OCI-LY1 (cell line): ENCODE measurements around the gene ZDHHC14.

ENCODE experiments used
- H2AFZ ChIP-seq: fragments of 200-600 bp; sonication (generic), shearing (Covaris generic); 2 replicates; pipeline ENCODE4 v1.6.0; 2014; ENCODE audit warnings: antibody characterized with exemption, mild to moderate bottlenecking, low read length
- H3F3A ChIP-seq: fragments of 200-600 bp; sonication (generic), shearing (Covaris generic); 2 replicates; pipeline ENCODE4 v1.6.0; 2014; ENCODE audit warnings: mild to moderate bottlenecking, antibody characterized with exemption, low read length, moderate library complexity; ENCODE audit not compliant: insufficient read depth
- H3K27ac ChIP-seq: fragments of 200-600 bp; sonication (generic); 2 replicates; pipeline ENCODE4 v1.5.1; 2014; ENCODE audit warnings: low read length, mixed run types, mild to moderate bottlenecking, low read depth; ENCODE audit not compliant: poor library complexity, severe bottlenecking
- H3K27me3 ChIP-seq: fragments of 200-600 bp; sonication (generic); 2 replicates; pipeline ENCODE4 v1.6.0; 2014; ENCODE audit warnings: antibody characterized with exemption, mild to moderate bottlenecking, low read length, moderate library complexity; ENCODE audit not compliant: insufficient read depth
- H3K36me3 ChIP-seq: fragments of 200-600 bp; sonication (generic); 2 replicates; pipeline ENCODE4 v1.6.1; 2014; ENCODE audit warnings: mild to moderate bottlenecking, antibody characterized with exemption, low read length, moderate library complexity, mixed read lengths; ENCODE audit not compliant: insufficient read depth
- H3K4me1 ChIP-seq: fragments of 200-600 bp; sonication (generic); 2 replicates; pipeline ENCODE4 v1.5.1; 2014; ENCODE audit warnings: mild to moderate bottlenecking, low read length, moderate library complexity; ENCODE audit not compliant: insufficient read depth, severe bottlenecking
- H3K4me2 ChIP-seq: fragments of 200-600 bp; sonication (generic), shearing (Covaris generic); 2 replicates; pipeline ENCODE4 v1.6.1; 2014; ENCODE audit warnings: low read length
- H3K4me3 ChIP-seq: fragments of 200-600 bp; sonication (generic); 2 replicates; pipeline ENCODE4 v1.5.1; 2014; ENCODE audit warnings: low read length, low read depth, mild to moderate bottlenecking, mixed read lengths; ENCODE audit not compliant: poor library complexity, severe bottlenecking
- H3K79me2 ChIP-seq: fragments of 200-600 bp; shearing (Covaris generic); 2 replicates; pipeline ENCODE4 v1.6.1; 2016; ENCODE audit warnings: mixed run types, low read length, mixed read lengths; ENCODE audit not compliant: insufficient read depth
- H3K9ac ChIP-seq: fragments of 200-600 bp; sonication (generic), shearing (Covaris generic); 2 replicates; pipeline ENCODE4 v1.6.1; 2014; ENCODE audit warnings: mild to moderate bottlenecking, low read length, mixed read lengths
- H3K9me2 ChIP-seq: fragments of 200-600 bp; sonication (generic), shearing (Covaris generic); 2 replicates; pipeline ENCODE4 v1.6.1; 2014; ENCODE audit warnings: low read depth, mild to moderate bottlenecking, low read length, mixed read lengths
- H3K9me3 ChIP-seq: fragments of 200-600 bp; shearing (Covaris generic); 2 replicates; pipeline ENCODE4 v1.6.1; 2014; ENCODE audit warnings: low read length, mixed read lengths
- H4K20me1 ChIP-seq: fragments of 200-600 bp; sonication (generic), shearing (Covaris generic); 2 replicates; pipeline ENCODE4 v1.6.0; 2016; ENCODE audit warnings: mild to moderate bottlenecking, low read length; ENCODE audit not compliant: insufficient read depth
- EZH2 ChIP-seq: fragments of 200-600 bp; sonication (generic), shearing (Covaris generic); IDR thresholded peaks from 2 replicates; pipeline ENCODE4 v1.8.0; 2017; ENCODE audit warnings: borderline replicate concordance, mixed run types, mild to moderate bottlenecking, antibody characterized with exemption, low read length, moderate library complexity, mixed read lengths
- TF ChIP-seq, protein P1 (sequence below): fragments of 200-600 bp; sonication (generic), shearing (Covaris generic); IDR thresholded peaks from 2 replicates; pipeline ENCODE4 v1.5.1; 2017; ENCODE audit warnings: mild to moderate bottlenecking, antibody characterized with exemption, low read length, moderate library complexity, mixed read lengths

ZDHHC14 gene

DNA sequence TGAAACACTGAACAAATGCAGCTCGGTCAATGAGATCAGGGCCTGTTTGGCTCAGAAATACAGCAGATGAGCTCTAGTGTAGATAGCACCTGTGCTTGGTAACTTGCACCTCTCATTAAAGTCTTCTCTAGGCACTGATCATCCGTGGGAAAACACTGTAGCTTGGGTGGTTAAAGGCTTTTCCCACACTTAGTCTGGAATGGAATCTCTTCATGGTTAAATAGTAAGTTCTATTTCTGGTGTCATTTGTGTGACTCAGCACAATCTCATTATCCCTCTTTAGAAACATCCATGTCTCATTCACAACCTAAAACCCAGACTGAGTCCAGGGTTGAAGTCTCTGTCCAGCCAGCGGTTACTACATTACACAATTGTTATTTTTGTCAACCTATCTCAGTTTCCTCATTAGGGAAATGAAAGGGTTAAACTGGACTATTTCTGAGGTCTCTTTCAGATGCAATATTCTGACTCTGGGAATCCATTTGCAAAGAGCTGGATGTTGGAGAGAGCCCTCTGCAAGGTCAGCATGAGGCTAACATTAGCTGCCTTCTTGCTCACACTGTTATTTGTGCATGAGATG, 125.0 kb downstream of the ZDHHC14 start:
- Histone ChIP-seq H3K4me1 (no peaks in the 10 kb centered on the region), H2AFZ (no peak overlapping the region), H3F3A (no peaks in the 10 kb centered on the region), H3K4me2 (no peak overlapping the region), H3K79me2 (no peaks in the 10 kb centered on the region), H3K36me3 (no peaks in the 10 kb centered on the region), H3K9me2 (no peaks in the 10 kb centered on the region), H3K9ac (no peak overlapping the region), H3K9me3 (peaks cover 10% of the 10 kb centered on the region), H3K27me3 (no peaks in the 10 kb centered on the region), H4K20me1 (no peaks in the 10 kb centered on the region), H3K4me3 (no peak overlapping the region), H3K27ac (no peak overlapping the region)
- TF ChIP-seq, protein P1, sequence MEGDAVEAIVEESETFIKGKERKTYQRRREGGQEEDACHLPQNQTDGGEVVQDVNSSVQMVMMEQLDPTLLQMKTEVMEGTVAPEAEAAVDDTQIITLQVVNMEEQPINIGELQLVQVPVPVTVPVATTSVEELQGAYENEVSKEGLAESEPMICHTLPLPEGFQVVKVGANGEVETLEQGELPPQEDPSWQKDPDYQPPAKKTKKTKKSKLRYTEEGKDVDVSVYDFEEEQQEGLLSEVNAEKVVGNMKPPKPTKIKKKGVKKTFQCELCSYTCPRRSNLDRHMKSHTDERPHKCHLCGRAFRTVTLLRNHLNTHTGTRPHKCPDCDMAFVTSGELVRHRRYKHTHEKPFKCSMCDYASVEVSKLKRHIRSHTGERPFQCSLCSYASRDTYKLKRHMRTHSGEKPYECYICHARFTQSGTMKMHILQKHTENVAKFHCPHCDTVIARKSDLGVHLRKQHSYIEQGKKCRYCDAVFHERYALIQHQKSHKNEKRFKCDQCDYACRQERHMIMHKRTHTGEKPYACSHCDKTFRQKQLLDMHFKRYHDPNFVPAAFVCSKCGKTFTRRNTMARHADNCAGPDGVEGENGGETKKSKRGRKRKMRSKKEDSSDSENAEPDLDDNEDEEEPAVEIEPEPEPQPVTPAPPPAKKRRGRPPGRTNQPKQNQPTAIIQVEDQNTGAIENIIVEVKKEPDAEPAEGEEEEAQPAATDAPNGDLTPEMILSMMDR: no peak
- no peak for TF ChIP-seq EZH2

DNA sequence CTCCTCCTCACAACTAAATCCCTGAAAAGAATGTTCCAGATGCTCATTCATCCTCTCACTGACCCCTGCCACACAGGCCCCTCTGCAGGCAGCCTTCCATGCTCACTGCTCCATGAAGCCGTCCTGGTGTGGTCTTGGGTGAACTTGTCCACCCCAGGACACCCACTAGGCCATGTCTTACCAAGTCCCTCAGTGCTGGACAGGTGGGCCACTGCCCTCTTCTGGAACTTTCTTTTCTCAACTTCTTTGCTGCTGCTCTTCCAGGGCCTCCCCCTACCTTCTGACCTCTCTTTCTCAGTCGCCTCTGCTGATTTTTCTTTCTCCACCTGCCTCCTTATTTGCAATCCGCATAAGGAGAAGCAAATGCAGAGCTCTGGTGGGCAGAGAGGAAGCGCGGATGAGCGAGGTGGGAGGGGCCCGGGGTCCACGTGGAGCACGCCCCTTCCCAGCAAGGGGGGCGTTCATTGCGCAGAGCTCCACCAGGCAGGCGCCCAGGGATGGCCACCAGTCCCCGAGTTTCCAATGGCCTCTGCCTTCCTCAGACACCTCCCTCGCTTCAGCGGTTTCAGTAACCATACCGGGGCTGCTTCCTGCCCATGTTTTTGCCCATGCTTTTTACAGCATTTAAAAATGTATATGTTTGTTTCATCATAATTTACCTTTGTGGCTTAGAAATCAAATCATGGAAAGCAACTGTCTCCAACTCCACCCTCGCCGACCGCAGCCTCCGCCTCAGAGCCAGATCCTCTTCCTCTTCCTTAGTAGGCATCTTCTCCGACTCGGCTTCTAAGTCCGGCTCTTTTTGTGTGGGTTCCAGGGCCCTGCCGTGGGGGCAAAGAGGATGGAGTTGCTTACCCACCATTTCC, 129.6 kb downstream of the ZDHHC14 start:
- no peak overlapping the region for H3K9ac ChIP-seq
- H4K20me1 ChIP-seq: no peaks in the 10 kb centered on the region
- no peaks in the 10 kb centered on the region for H3K9me2 ChIP-seq
- no peak for TF ChIP-seq EZH2
- no peaks in the 10 kb centered on the region for H3K27me3 ChIP-seq
- H3K79me2 ChIP-seq: no peaks in the 10 kb centered on the region
- H3K27ac ChIP-seq: no peak overlapping the region
- no peaks in the 10 kb centered on the region for H3K36me3 ChIP-seq
- H3K9me3 ChIP-seq: peaks cover 10% of the 10 kb centered on the region
- H3K4me1 ChIP-seq: no peaks in the 10 kb centered on the region
- no peak overlapping the region for H2AFZ ChIP-seq
- no peak overlapping the region for H3K4me2 ChIP-seq
- no peak overlapping the region for H3K4me3 ChIP-seq
- no peaks in the 10 kb centered on the region for H3F3A ChIP-seq

DNA sequence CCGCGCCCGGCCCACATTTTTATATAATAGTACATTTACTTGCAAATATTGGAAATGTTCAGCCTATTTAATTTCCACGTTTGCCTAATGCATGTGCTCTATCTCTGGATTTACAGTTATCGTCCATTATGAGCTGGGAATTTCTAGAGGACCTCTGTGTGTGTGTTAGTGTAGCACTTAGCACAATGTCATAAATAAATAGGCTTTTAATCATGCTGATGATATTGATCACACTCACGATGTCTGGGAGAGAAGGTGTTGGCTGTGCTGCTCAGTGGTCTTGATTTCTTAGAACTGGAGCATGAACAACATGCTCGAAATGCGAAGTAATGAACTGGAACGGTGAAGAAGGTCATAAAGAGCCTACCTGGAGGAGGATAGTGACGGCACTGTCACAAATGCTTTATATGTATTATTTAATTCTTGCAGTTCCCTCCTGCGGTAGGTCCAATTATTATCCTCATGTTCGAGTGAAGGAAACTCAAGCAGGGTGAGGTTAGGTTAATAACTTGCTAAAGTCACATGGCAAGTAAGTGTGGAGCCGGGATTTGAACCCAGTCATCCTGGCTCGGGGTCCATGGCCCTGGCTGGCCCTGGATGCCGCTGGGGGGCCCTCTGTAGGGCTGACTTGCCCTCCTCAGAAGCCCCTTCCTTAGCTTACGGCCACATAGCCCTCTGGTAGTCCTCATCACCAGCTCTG, 130.8 kb downstream of the ZDHHC14 start:
- Histone ChIP-seq H3K27ac (no peak overlapping the region), H3K4me1 (no peaks in the 10 kb centered on the region), H3F3A (no peaks in the 10 kb centered on the region), H3K27me3 (no peaks in the 10 kb centered on the region), H2AFZ (no peak overlapping the region), H3K9me3 (no peaks in the 10 kb centered on the region), H3K36me3 (no peaks in the 10 kb centered on the region), H3K4me2 (no peak overlapping the region), H3K79me2 (no peaks in the 10 kb centered on the region), H3K9me2 (no peaks in the 10 kb centered on the region), H3K4me3 (no peak overlapping the region), H4K20me1 (no peaks in the 10 kb centered on the region), H3K9ac (no peak overlapping the region)
- TF ChIP-seq, protein P1: no peak
- TF ChIP-seq EZH2: no peak
